Tibial nerve (tissue), 3 donors: ENCODE results near the gene CYP26C1.

ENCODE experiments used
- CTCF ChIP-seq, 5 experiments: fragments of 200-600 bp in 3 of 5; fragments of 450-650 bp in 2 of 5; sonication (generic) in 3 of 5; IDR thresholded peaks; one replicate each; pipeline ENCODE4 v1.5.1; 2016 to 2019; ENCODE audit warnings: antibody characterized with exemption in 5 of 5, mild to moderate bottlenecking in 3 of 5, moderate library complexity in 2 of 5
- POLR2A ChIP-seq, 2 donors: fragments of 450-650 bp; IDR thresholded peaks; one replicate each; pipeline ENCODE4 v1.6.1; 2017; ENCODE audit warnings: antibody characterized with exemption in 2 of 2, mild to moderate bottlenecking in 2 of 2, moderate library complexity in 2 of 2

- TF ChIP-seq CTCF (IDR thresholded peaks at IDR 0.05) = no peak
- TF ChIP-seq POLR2A (IDR thresholded peaks at IDR 0.05) = no peak
Measured at GRCh38 chr10:93074597-93075368, 14.2 kb downstream of the CYP26C1 start.
